OCI-LY7 (cell line): ENCODE measurements around the gene LGALS16. TPM values are rescaled to one million over a fixed set of nuclear protein-coding genes. Genes with fewer than 3 reads are reported as not detected.

Experiments used
- BruUV-seq: library from RNA; stranded (reverse); fragments of 400-500 nt; replicated peaks from 2 replicates; lab custom pipeline; 2021; lab: Mats Ljungman, UMichigan
- CTCF ChIA-PET: fragments of 300-600 bp; sonication (Branson Sonifier 250); formaldehyde crosslinking; loops from one replicate; lab custom pipeline; 2022; ENCODE audit warnings: antibody characterized with exemption; ENCODE audit not compliant: unreplicated experiment; lab: Charles Lee
- POLR2A ChIA-PET: fragments of 300-600 bp; sonication (Branson Sonifier 250); formaldehyde crosslinking; loops from one replicate; lab custom pipeline; 2022; ENCODE audit warnings: antibody characterized with exemption; lab: Charles Lee
- DNase-seq: peaks from one replicate; pipeline ENCODE4 v3.0.0-alpha.2; 2015; ENCODE audit warnings: low spot score
- H2AFZ ChIP-seq: fragments of 200-600 bp; sonication (generic), shearing (Covaris generic); 2 replicates; pipeline ENCODE4 v1.6.1; 2014; ENCODE audit warnings: mild to moderate bottlenecking, antibody characterized with exemption, low read length, moderate library complexity
- H3K27ac ChIP-seq: fragments of 200-600 bp; sonication (generic); 2 replicates; pipeline ENCODE4 v1.5.1; 2014; ENCODE audit warnings: mixed run types, low read depth, mild to moderate bottlenecking, moderate library complexity, low read length, inconsistent platforms; ENCODE audit not compliant: poor library complexity, severe bottlenecking
- H3K36me3 ChIP-seq: fragments of 200-600 bp; sonication (generic); 2 replicates; pipeline ENCODE4 v1.6.1; 2014; ENCODE audit warnings: mild to moderate bottlenecking, antibody characterized with exemption, low read length, moderate library complexity, mixed read lengths; ENCODE audit not compliant: insufficient read depth
- H3K4me1 ChIP-seq: fragments of 200-600 bp; sonication (generic); 2 replicates; pipeline ENCODE4 v1.5.1; 2014; ENCODE audit warnings: mild to moderate bottlenecking, low read length; ENCODE audit not compliant: insufficient read depth, poor library complexity, severe bottlenecking
- H3K4me2 ChIP-seq: fragments of 200-600 bp; sonication (generic); 2 replicates; pipeline ENCODE4 v1.6.1; 2014; ENCODE audit warnings: mild to moderate bottlenecking, low read length
- H3K4me3 ChIP-seq: fragments of 200-600 bp; sonication (generic); 2 replicates; pipeline ENCODE4 v1.5.1; 2014; ENCODE audit warnings: mild to moderate bottlenecking, low read depth, low read length; ENCODE audit not compliant: poor library complexity, severe bottlenecking
- H3K79me2 ChIP-seq: fragments of 200-600 bp; sonication (generic); 2 replicates; pipeline ENCODE4 v1.6.1; 2016; ENCODE audit warnings: low read depth, mild to moderate bottlenecking, low read length, moderate library complexity, mixed read lengths; ENCODE audit not compliant: insufficient read depth
- H3K9me2 ChIP-seq: fragments of 200-600 bp; sonication (generic); 2 replicates; pipeline ENCODE4 v1.6.1; 2016; ENCODE audit warnings: mild to moderate bottlenecking, low read length, mixed read lengths; ENCODE audit not compliant: insufficient read depth
- H3K9me3 ChIP-seq: fragments of 200-600 bp; sonication (generic); 2 replicates; pipeline ENCODE4 v1.6.1; 2014; ENCODE audit warnings: mild to moderate bottlenecking, mixed run types, low read length, mixed read lengths
- H4K20me1 ChIP-seq: fragments of 200-600 bp; sonication (generic); 2 replicates; pipeline ENCODE4 v1.6.1; 2014; ENCODE audit warnings: mild to moderate bottlenecking, antibody characterized with exemption, low read length, moderate library complexity, mixed read lengths; ENCODE audit not compliant: insufficient read depth
- EZH2phosphoT487 ChIP-seq: fragments of 200-600 bp; sonication (generic); IDR thresholded peaks from 2 replicates; pipeline ENCODE4 v1.6.1; 2018; ENCODE audit warnings: low read depth, borderline replicate concordance, mild to moderate bottlenecking, mixed run types, antibody characterized with exemption, low read length, moderate library complexity, mixed read lengths
- intact Hi-C: fragments of 100-400 bp; cut with micrococcal nuclease; formaldehyde crosslinking; loops from one replicate; pipeline ENCODE4 v1.10.0; 2022; ENCODE audit not compliant: unreplicated experiment
- total RNA-seq, 2 experiments: library from RNA; depleted of rRNA in 1 of 2; stranded (reverse); fragments of >200 nt in 1 of 2; shearing (Covaris generic) in 1 of 2; gene quantifications; 2 replicates each; pipeline ENCODE4 v1.2.3, GENCODE V29; 2014 to 2022
- TF ChIP-seq, protein P1 (sequence below): fragments of 200-600 bp; sonication (generic); conservative IDR thresholded peaks from 2 replicates; pipeline ENCODE4 v1.5.1; 2014; ENCODE audit warnings: mild to moderate bottlenecking, antibody characterized with exemption, low read length, moderate library complexity, mixed read lengths

The LGALS16 gene
- total RNA-seq, 2 experiments from 2014 or later: not detected

DNA sequence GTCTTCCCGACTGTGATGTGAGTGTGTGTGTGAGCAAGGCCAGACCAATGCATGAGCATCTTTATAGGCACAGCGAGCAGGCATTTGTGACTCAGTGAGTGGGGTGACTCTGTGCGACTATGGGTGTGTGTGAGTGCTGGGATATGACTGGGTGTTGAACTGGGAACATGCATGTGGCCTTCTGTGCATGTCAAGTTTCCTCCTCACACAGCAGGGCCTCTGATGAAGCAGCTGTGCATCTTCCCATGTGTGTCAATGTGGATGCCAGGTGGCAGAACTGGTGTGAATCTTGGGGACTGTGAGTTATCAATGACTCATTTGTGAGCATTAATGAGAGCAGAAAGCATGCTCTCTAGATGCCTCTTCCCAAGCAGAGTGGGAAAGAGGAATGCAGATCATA is 36.5 kb downstream of the LGALS16 start:
- no TSS peak for BruUV-seq
- DNase-seq: no peak
- TF ChIP-seq, protein P1, sequence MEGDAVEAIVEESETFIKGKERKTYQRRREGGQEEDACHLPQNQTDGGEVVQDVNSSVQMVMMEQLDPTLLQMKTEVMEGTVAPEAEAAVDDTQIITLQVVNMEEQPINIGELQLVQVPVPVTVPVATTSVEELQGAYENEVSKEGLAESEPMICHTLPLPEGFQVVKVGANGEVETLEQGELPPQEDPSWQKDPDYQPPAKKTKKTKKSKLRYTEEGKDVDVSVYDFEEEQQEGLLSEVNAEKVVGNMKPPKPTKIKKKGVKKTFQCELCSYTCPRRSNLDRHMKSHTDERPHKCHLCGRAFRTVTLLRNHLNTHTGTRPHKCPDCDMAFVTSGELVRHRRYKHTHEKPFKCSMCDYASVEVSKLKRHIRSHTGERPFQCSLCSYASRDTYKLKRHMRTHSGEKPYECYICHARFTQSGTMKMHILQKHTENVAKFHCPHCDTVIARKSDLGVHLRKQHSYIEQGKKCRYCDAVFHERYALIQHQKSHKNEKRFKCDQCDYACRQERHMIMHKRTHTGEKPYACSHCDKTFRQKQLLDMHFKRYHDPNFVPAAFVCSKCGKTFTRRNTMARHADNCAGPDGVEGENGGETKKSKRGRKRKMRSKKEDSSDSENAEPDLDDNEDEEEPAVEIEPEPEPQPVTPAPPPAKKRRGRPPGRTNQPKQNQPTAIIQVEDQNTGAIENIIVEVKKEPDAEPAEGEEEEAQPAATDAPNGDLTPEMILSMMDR: no peak
- no peak for TF ChIP-seq EZH2phosphoT487
- no peak overlapping the region for H3K4me2 ChIP-seq
- no peaks in the 10 kb centered on the region; the same call in 1 of the 2 replicates for H3K9me3 ChIP-seq
- no peak overlapping the region for H2AFZ ChIP-seq
- H3K27ac ChIP-seq: no peak overlapping the region
- no peaks in the 10 kb centered on the region for H3K9me2 ChIP-seq
- H3K36me3 ChIP-seq: no peaks in the 10 kb centered on the region
- no peaks in the 10 kb centered on the region for H3K4me1 ChIP-seq
- H4K20me1 ChIP-seq: no peaks in the 10 kb centered on the region
- no peaks in the 10 kb centered on the region for H3K79me2 ChIP-seq
- intact Hi-C loops: no loop called here
- H3K4me3 ChIP-seq: no peak overlapping the region
- CTCF ChIA-PET: no interaction called here
- POLR2A ChIA-PET: no interaction called here

DNA sequence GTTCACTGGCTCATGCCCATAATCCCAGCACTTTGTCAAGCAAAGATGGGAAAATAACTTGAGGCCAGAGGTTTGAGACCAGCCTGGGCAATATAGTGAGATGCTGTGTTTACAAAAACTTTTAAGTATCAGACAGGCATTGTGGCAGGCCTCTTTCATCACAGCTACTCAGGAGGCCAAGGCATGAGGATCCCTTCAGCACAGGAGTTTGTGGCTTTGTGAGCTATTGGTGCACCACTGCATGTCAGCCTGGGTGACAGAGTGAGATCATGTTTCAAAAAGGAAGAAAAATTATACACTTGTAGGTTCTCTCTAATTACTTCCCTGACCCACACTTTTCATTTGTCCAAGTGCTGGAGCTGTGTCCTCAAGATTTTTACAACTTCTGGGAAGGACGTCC is 37.1 kb downstream of the LGALS16 start:
- Histone ChIP-seq H3K9me2 (no peaks in the 10 kb centered on the region), H3K36me3 (no peaks in the 10 kb centered on the region), H4K20me1 (no peaks in the 10 kb centered on the region), H3K4me1 (no peaks in the 10 kb centered on the region), H3K27ac (no peak overlapping the region), H3K9me3 (no peaks in the 10 kb centered on the region; the same call in 1 of the 2 replicates), H3K79me2 (no peaks in the 10 kb centered on the region), H3K4me3 (no peak overlapping the region), H3K4me2 (no peak overlapping the region), H2AFZ (no peak overlapping the region)
- no TSS peak for BruUV-seq
- TF ChIP-seq EZH2phosphoT487: no peak
- TF ChIP-seq, protein P1: no peak
- DNase-seq: no peak
- CTCF ChIA-PET: no interaction called here
- POLR2A ChIA-PET: no interaction called here
- intact Hi-C loops: no loop called here

DNA sequence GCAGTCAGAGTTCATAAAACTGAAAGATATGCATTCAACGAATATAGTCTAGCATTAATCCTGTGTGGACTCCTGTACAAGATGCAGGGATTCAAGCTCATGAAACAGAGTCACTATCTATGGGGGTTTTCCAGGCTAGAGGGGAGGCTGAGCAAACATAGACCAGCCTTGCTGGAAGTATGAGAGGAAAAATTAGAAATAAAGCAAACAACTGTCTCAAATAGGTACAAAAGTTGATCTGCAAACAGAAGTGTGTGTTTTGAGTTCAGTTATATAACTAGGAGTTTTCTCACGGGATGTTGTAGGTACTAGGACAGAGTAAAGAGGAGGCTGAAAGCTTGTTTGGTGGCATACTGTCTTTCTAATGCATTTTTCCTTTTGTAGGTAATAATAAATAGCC is 40.0 kb downstream of the LGALS16 start:
- no peaks in the 10 kb centered on the region for H3K79me2 ChIP-seq
- intact Hi-C loops: no loop called here
- H4K20me1 ChIP-seq: no peaks in the 10 kb centered on the region
- no peak overlapping the region for H3K4me2 ChIP-seq
- peaks cover 8% of the 10 kb centered on the region for H3K4me1 ChIP-seq
- no peak for DNase-seq
- no peak overlapping the region for H3K4me3 ChIP-seq
- BruUV-seq: no TSS peak
- H3K9me3 ChIP-seq: no peaks in the 10 kb centered on the region
- no peaks in the 10 kb centered on the region for H3K9me2 ChIP-seq
- TF ChIP-seq, protein P1: no peak
- no peak for TF ChIP-seq EZH2phosphoT487
- no peak overlapping the region for H3K27ac ChIP-seq
- no peak overlapping the region for H2AFZ ChIP-seq
- POLR2A ChIA-PET: no interaction called here
- no peaks in the 10 kb centered on the region for H3K36me3 ChIP-seq
- CTCF ChIA-PET: no interaction called here
